Karpas-422 (cell line): ENCODE data around the gene FAM199X. TPM values are rescaled to one million over a fixed set of nuclear protein-coding genes. Genes with fewer than 3 reads are reported as not detected.

Source experiments
- DNase-seq: peaks from one replicate; pipeline ENCODE4 v3.0.0-alpha.2; 2015
- H2AFZ ChIP-seq: fragments of 200-600 bp; sonication (generic); 2 replicates; pipeline ENCODE4 v1.6.1; 2014; ENCODE audit warnings: antibody characterized with exemption, low read length, mixed read lengths
- H3K27ac ChIP-seq: fragments of 200-600 bp; sonication (generic); 2 replicates; pipeline ENCODE4 v1.5.1; 2014; ENCODE audit warnings: mild to moderate bottlenecking, low read length, moderate library complexity
- H3K27me3 ChIP-seq: fragments of 200-600 bp; sonication (generic); 2 replicates; pipeline ENCODE4 v1.6.1; 2014; ENCODE audit warnings: low read length, mixed read lengths
- H3K36me3 ChIP-seq: fragments of 200-600 bp; sonication (generic); 2 replicates; pipeline ENCODE4 v1.6.1; 2014; ENCODE audit warnings: low read length, mixed read lengths; ENCODE audit not compliant: insufficient read depth
- H3K4me1 ChIP-seq: fragments of 200-600 bp; sonication (generic); 2 replicates; pipeline ENCODE4 v1.6.1; 2014; ENCODE audit warnings: mild to moderate bottlenecking, low read length, mixed read lengths
- H3K4me2 ChIP-seq: fragments of 200-600 bp; sonication (generic); 2 replicates; pipeline ENCODE4 v1.6.1; 2014; ENCODE audit warnings: low read length, low read depth, mild to moderate bottlenecking; ENCODE audit not compliant: poor library complexity, severe bottlenecking
- H3K4me3 ChIP-seq: fragments of 200-600 bp; sonication (generic); 2 replicates; pipeline ENCODE4 v1.5.1; 2014; ENCODE audit warnings: mild to moderate bottlenecking, antibody characterized with exemption, low read length, mixed read lengths
- H3K79me2 ChIP-seq: fragments of 200-600 bp; sonication (generic); 2 replicates; pipeline ENCODE4 v1.6.1; 2014; ENCODE audit warnings: mild to moderate bottlenecking, low read length, mixed read lengths
- H3K9ac ChIP-seq: fragments of 200-600 bp; sonication (generic); 2 replicates; pipeline ENCODE4 v1.6.0; 2014; ENCODE audit warnings: low read length
- H3K9me2 ChIP-seq: fragments of 200-600 bp; sonication (generic), shearing (Covaris generic); replicated peaks from 2 replicates; pipeline ENCODE4 v1.6.0; 2014; ENCODE audit warnings: mild to moderate bottlenecking, low read length, moderate library complexity; ENCODE audit not compliant: insufficient read depth
- H3K9me3 ChIP-seq: fragments of 300-700, 200-600 bp; sonication (generic); 2 replicates; pipeline ENCODE4 v1.6.1; 2014; ENCODE audit warnings: low read length, mixed read lengths
- H4K20me1 ChIP-seq: fragments of 200-600 bp; sonication (generic); 2 replicates; pipeline ENCODE4 v1.6.1; 2014; ENCODE audit warnings: mild to moderate bottlenecking, antibody characterized with exemption, low read length, low read depth; ENCODE audit not compliant: insufficient read depth
- total RNA-seq: library from RNA; depleted of rRNA; stranded (reverse); fragments of >200 nt; shearing (Covaris generic); gene quantifications from 2 replicates; pipeline ENCODE4 v1.2.3, GENCODE V29; 2014; ENCODE audit warnings: low replicate concordance

FAM199X gene
- total RNA-seq, 1 experiment from 2014 or later, result 26.8 TPM

DNA sequence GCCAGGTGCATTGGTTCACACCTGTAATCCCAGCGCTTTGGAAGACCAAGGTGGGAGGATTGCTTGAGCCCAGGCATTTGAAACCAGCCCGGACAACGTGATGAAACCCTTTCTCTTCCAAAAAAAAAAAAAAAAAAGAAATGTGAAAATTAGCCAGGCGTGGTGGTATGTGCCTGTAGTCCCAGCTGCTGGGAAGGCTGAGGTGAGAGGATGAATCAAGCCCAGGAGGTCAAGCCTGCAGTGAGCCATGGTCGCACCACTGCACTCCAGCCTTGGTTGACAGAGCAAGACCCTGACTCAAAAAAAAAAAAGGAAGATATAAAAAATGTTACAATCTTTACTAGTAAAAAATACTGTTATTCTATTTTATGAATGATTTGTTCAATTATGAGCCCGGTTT, 5.9 kb downstream of the FAM199X start:
- no peaks in the 10 kb centered on the region for H3K9me2 ChIP-seq
- H3K79me2 ChIP-seq, result peaks cover 91% of the 10 kb centered on the region
- H3K4me1 ChIP-seq, result peaks cover 14% of the 10 kb centered on the region
- no peak overlapping the region for H3K9ac ChIP-seq
- H2AFZ ChIP-seq, result no peak overlapping the region
- H4K20me1 ChIP-seq, result no peaks in the 10 kb centered on the region
- DNase-seq, result no peak
- H3K9me3 ChIP-seq, result no peaks in the 10 kb centered on the region
- no peak overlapping the region for H3K27ac ChIP-seq
- no peak overlapping the region for H3K4me3 ChIP-seq
- no peaks in the 10 kb centered on the region for H3K27me3 ChIP-seq
- no peak overlapping the region for H3K4me2 ChIP-seq
- H3K36me3 ChIP-seq, result peaks cover 6% of the 10 kb centered on the region; the same call in 1 of the 2 replicates

DNA sequence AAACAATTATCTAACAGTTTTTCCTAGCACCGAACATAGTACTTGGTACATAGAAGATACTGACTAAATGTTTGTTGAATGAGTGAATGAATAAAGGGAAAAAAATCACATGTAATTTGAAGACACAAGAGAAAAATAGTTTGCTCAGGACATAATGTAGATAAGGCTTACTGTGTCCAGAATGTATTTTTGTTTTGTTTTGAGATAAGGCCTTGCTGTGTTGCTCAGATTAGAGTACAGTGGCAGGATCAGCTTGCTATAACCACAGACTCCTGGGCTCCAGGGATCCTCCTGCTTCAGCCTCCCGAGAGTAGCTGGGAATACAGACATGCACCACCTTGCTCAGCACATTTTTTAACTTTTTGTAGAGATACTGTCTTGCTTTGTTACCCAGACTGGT, 6.5 kb downstream of the FAM199X start:
- H3K4me1 ChIP-seq, result peaks cover 10% of the 10 kb centered on the region
- no peaks in the 10 kb centered on the region for H3K9me2 ChIP-seq
- no peak overlapping the region for H3K4me3 ChIP-seq
- DNase-seq, result no peak
- no peaks in the 10 kb centered on the region for H3K27me3 ChIP-seq
- H2AFZ ChIP-seq, result no peak overlapping the region
- no peak overlapping the region for H3K27ac ChIP-seq
- no peaks in the 10 kb centered on the region for H3K9me3 ChIP-seq
- H4K20me1 ChIP-seq, result no peaks in the 10 kb centered on the region
- peaks cover 9% of the 10 kb centered on the region; the same call in 1 of the 2 replicates for H3K36me3 ChIP-seq
- no peak overlapping the region for H3K9ac ChIP-seq
- H3K79me2 ChIP-seq, result peaks cover 91% of the 10 kb centered on the region
- H3K4me2 ChIP-seq, result no peak overlapping the region

DNA sequence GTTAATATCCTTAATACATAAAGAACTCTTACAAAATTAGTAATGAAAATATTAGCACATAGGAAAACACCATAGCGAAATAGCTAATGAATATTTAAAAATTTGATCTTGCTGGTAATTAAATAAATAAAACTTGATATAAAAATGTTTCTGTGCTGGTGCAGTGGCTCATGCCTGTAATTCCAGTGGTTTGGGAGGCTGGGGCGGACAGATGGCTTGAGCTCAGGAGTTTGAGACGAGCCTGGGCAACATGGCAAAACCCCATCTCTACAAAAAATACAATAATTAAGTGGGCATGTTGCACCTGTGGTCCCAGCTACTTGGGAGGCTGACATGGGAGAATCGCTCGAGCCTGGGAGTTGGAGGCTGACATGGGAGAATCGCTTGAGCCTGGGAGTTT, 7.6 kb downstream of the FAM199X start:
- Histone ChIP-seq H2AFZ (no peak overlapping the region), H3K79me2 (peaks cover 91% of the 10 kb centered on the region), H3K4me1 (no peaks in the 10 kb centered on the region), H3K9ac (no peak overlapping the region), H4K20me1 (no peaks in the 10 kb centered on the region), H3K27me3 (no peaks in the 10 kb centered on the region), H3K27ac (no peak overlapping the region), H3K4me3 (no peak overlapping the region), H3K36me3 (peaks cover 9% of the 10 kb centered on the region; the same call in 1 of the 2 replicates), H3K9me3 (no peaks in the 10 kb centered on the region), H3K9me2 (no peaks in the 10 kb centered on the region), H3K4me2 (no peak overlapping the region)
- DNase-seq, result no peak

DNA sequence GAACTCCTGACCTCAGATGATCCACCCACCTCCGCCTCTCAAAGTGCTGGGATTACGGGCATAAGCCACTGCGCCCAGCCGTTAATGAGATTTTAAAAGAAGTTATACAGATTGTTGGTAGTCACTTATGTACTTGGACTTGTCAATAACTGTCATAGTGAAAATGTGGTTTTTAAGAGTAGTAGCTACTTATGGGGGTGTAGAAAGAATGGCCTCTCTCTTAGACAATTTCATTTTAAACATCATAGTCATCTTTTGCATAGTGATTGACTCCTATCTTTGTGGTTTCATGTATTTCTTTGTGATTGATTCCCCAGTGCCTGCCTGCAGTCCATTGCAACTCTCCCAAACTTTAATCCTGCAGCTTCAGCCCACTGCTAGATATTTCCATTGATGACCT, 17.4 kb downstream of the FAM199X start:
- Histone ChIP-seq H3K9me2 (no peaks in the 10 kb centered on the region), H3K9ac (no peak overlapping the region), H3K27ac (no peak overlapping the region), H2AFZ (no peak overlapping the region), H3K27me3 (no peaks in the 10 kb centered on the region), H3K4me1 (no peaks in the 10 kb centered on the region), H3K9me3 (no peaks in the 10 kb centered on the region), H3K4me2 (no peak overlapping the region), H3K36me3 (no peaks in the 10 kb centered on the region), H3K4me3 (no peak overlapping the region), H3K79me2 (peaks cover 42% of the 10 kb centered on the region), H4K20me1 (no peaks in the 10 kb centered on the region)
- no peak for DNase-seq

DNA sequence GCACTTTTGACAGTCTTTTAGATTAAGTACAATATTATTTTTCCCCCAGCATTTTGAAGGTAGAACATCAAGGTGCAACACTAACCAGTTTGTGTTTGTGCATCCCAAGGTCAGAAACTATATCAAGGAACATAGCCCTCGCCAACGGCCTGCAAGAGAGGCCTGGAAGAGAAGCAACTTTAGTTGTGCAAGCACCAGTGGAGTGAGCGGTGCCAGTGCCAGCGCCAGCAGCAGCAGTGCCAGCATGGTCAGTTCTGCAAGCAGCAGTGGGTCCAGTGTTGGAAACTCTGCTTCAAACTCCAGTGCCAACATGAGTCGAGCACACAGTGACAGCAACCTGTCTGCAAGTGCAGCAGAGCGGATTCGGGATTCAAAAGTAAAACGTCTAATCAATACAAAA, 21.7 kb downstream of the FAM199X start:
- H3K4me3 ChIP-seq, result no peak overlapping the region
- H3K36me3 ChIP-seq, result no peaks in the 10 kb centered on the region
- peaks cover 6% of the 10 kb centered on the region; the same call in 1 of the 2 replicates for H3K79me2 ChIP-seq
- H2AFZ ChIP-seq, result no peak overlapping the region
- H4K20me1 ChIP-seq, result no peaks in the 10 kb centered on the region
- H3K4me1 ChIP-seq, result no peaks in the 10 kb centered on the region
- no peak overlapping the region for H3K27ac ChIP-seq
- H3K4me2 ChIP-seq, result no peak overlapping the region
- no peaks in the 10 kb centered on the region for H3K27me3 ChIP-seq
- no peak for DNase-seq
- H3K9me3 ChIP-seq, result no peaks in the 10 kb centered on the region
- H3K9ac ChIP-seq, result no peak overlapping the region
- no peaks in the 10 kb centered on the region for H3K9me2 ChIP-seq

DNA sequence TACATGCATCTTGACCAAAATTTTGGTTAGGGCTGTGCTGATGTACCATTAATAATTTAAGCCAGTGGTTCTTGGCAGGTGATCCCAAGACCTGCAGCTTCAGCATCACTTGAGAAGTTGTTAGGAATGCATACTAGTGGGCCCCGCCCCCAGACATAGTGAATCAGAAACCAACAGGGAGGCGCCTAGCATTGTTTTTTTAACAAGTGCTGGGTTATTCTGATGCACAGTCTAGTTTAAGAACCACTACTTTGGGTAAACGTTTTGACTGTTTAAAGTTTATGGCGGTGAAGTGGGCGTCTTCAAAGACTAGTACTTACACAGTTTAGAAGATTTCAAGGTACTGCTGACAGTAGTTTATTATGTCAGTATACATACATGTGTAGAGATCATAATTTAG, 23.6 kb downstream of the FAM199X start:
- Histone ChIP-seq H3K36me3 (no peaks in the 10 kb centered on the region), H3K4me3 (no peak overlapping the region), H2AFZ (no peak overlapping the region), H3K79me2 (no peaks in the 10 kb centered on the region), H3K27ac (no peak overlapping the region), H3K9me3 (no peaks in the 10 kb centered on the region), H3K4me1 (no peaks in the 10 kb centered on the region), H4K20me1 (no peaks in the 10 kb centered on the region), H3K27me3 (no peaks in the 10 kb centered on the region), H3K9ac (no peak overlapping the region), H3K9me2 (no peaks in the 10 kb centered on the region), H3K4me2 (no peak overlapping the region)
- no peak for DNase-seq

DNA sequence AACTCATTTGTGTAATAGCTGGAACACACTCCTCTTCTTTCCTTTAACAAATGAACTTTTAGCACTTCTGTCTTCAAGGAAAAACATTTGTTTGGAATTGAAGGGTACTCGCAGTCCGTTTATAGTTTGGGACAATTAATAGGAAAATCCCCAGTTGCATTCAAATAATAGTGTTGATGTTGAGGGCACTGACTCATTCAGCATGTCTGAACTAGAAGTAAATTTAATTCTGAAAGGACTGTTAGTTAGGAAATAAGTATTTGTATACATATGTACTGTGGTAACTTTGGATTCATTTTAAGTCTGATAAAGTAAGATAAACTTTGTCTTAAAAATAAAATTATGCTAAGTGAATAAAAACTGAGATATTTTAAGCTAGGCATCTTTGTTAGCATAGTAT, 27.2 kb downstream of the FAM199X start:
- Histone ChIP-seq H4K20me1 (no peaks in the 10 kb centered on the region), H3K4me3 (no peak overlapping the region), H2AFZ (no peak overlapping the region), H3K27ac (no peak overlapping the region), H3K9me3 (no peaks in the 10 kb centered on the region), H3K27me3 (no peaks in the 10 kb centered on the region), H3K79me2 (no peaks in the 10 kb centered on the region), H3K4me2 (no peak overlapping the region), H3K9me2 (no peaks in the 10 kb centered on the region), H3K36me3 (no peaks in the 10 kb centered on the region; the same call in 1 of the 2 replicates), H3K9ac (no peak overlapping the region), H3K4me1 (no peaks in the 10 kb centered on the region; the same call in 1 of the 2 replicates)
- no peak for DNase-seq

DNA sequence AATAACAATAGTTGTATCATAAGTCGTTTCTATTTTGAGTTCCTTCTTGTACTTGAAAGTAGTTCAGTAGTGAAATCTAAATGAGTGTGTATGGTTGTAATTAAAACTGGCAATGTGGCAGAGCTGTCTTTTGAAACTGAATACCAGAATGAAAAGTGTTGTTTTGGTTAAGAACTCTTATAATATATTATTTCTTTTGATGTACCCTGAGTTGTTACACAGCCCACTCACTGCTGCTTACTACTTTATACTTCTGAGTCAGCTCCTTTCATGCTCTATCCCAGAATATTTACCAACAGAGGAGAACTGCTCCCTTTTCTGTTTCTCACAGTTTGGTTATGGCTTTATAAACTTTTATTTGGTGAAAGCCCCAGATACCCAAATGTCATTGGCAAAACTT, 28.8 kb downstream of the FAM199X start:
- Histone ChIP-seq H3K9ac (no peak overlapping the region), H3K27me3 (no peaks in the 10 kb centered on the region), H3K4me2 (no peak overlapping the region), H3K9me2 (no peaks in the 10 kb centered on the region), H3K36me3 (no peaks in the 10 kb centered on the region; the same call in 1 of the 2 replicates), H4K20me1 (no peaks in the 10 kb centered on the region), H3K4me3 (no peak overlapping the region), H3K4me1 (no peaks in the 10 kb centered on the region; the same call in 1 of the 2 replicates), H3K9me3 (no peaks in the 10 kb centered on the region), H3K27ac (no peak overlapping the region), H2AFZ (no peak overlapping the region), H3K79me2 (no peaks in the 10 kb centered on the region)
- no peak for DNase-seq
